ENCODE measurements around the gene WIPF2. TPM values are rescaled to one million over a fixed set of nuclear protein-coding genes. Genes with fewer than 3 reads are reported as not detected.

Gene WIPF2
- total RNA-seq, 1 experiment from 2014 or later = 37.2 TPM

GRCh38 chr17:40180694-40181093 lies 38.4 kb upstream of the WIPF2 start:
- no TSS peak for BruUV-seq (replicated peaks)
- H2AFZ ChIP-seq = no peak overlapping the region
- peak overlapping the region; percentile 11; the same call in 1 of the 2 replicates for H3K4me3 ChIP-seq
- ChIA-PET POLR2A (ENCODE audit: unreplicated experiment) (no interaction called here), CTCF (no interaction called here)
- H4K20me1 ChIP-seq (ENCODE audit: insufficient read depth) = no peaks in the 10 kb centered on the region
- intact Hi-C loops (cut with micrococcal nuclease; ENCODE audit: unreplicated experiment) = no loop called here
- TF ChIP-seq CTCF (conservative IDR thresholded peaks at IDR 0.05) (no peak), EZH2 (IDR thresholded peaks at IDR 0.05; ENCODE audit: low read depth) (no peak)
- peak overlapping the region; percentile 71 for H3K27ac ChIP-seq
- 0 out of 2 replicates have a peak, but pooled peaks cover 4% of the 10 kb centered on the region for H3K79me2 ChIP-seq (ENCODE audit: low read depth)
- H3K4me2 ChIP-seq = peak overlapping the region; percentile 60
- no peaks in the 10 kb centered on the region for H3K36me3 ChIP-seq (ENCODE audit: low read depth)
- peaks cover 48% of the 10 kb centered on the region for H3F3A ChIP-seq (ENCODE audit: insufficient read depth, low read depth)
- H3K9me2 ChIP-seq (ENCODE audit: insufficient read depth) = no peaks in the 10 kb centered on the region
- peak; percentile 36 to 67 for DNase-seq
- H3K4me1 ChIP-seq (replicated peaks; ENCODE audit: insufficient read depth) = peaks cover 62% of the 10 kb centered on the region
- no peaks in the 10 kb centered on the region for H3K9me3 ChIP-seq (ENCODE audit: insufficient read depth, low read depth)
- H3K27me3 ChIP-seq (ENCODE audit: insufficient read depth, low read depth) = no peaks in the 10 kb centered on the region

GRCh38 chr17:40181205-40181604 lies 37.9 kb upstream of the WIPF2 start:
- H3K9me3 ChIP-seq (ENCODE audit: insufficient read depth, low read depth) = no peaks in the 10 kb centered on the region
- peak overlapping the region; percentile 11; the same call in 1 of the 2 replicates for H3K4me3 ChIP-seq
- H3F3A ChIP-seq (ENCODE audit: insufficient read depth, low read depth) = peaks cover 43% of the 10 kb centered on the region
- no peaks in the 10 kb centered on the region for H3K9me2 ChIP-seq (ENCODE audit: insufficient read depth)
- intact Hi-C loops (cut with micrococcal nuclease; ENCODE audit: unreplicated experiment) = no loop called here
- no peaks in the 10 kb centered on the region for H3K27me3 ChIP-seq (ENCODE audit: insufficient read depth, low read depth)
- peaks cover 58% of the 10 kb centered on the region for H3K4me1 ChIP-seq (replicated peaks; ENCODE audit: insufficient read depth)
- H3K79me2 ChIP-seq (ENCODE audit: low read depth) = 0 out of 2 replicates have a peak, but pooled peaks cover 4% of the 10 kb centered on the region
- H3K27ac ChIP-seq = peak overlapping the region; percentile 71
- no peak overlapping the region for H2AFZ ChIP-seq
- H4K20me1 ChIP-seq (ENCODE audit: insufficient read depth) = no peaks in the 10 kb centered on the region
- CTCF ChIA-PET = interaction anchor here (0.5 kb wide), 1 partner anchor 136 kb away, joined by 5 read pairs; no protein-coding TSS in a partner anchor
- DNase-seq = no peak
- POLR2A ChIA-PET (ENCODE audit: unreplicated experiment) = no interaction called here
- H3K36me3 ChIP-seq (ENCODE audit: low read depth) = no peaks in the 10 kb centered on the region
- TF ChIP-seq EZH2 (IDR thresholded peaks at IDR 0.05; ENCODE audit: low read depth) (no peak), CTCF (conservative IDR thresholded peaks at IDR 0.05) (no peak)
- H3K4me2 ChIP-seq = peak overlapping the region; percentile 60
- BruUV-seq (replicated peaks) = no TSS peak

- Histone ChIP-seq H3K4me1 (replicated peaks; ENCODE audit: insufficient read depth) (peaks cover 47% of the 10 kb centered on the region), H3K4me2 (no peak overlapping the region), H2AFZ (no peak overlapping the region), H3F3A (ENCODE audit: insufficient read depth, low read depth) (peaks cover 34% of the 10 kb centered on the region), H3K27ac (no peak overlapping the region), H3K9me3 (ENCODE audit: insufficient read depth, low read depth) (no peaks in the 10 kb centered on the region), H3K79me2 (ENCODE audit: low read depth) (0 out of 2 replicates have a peak, but pooled peaks cover 4% of the 10 kb centered on the region), H4K20me1 (ENCODE audit: insufficient read depth) (no peaks in the 10 kb centered on the region), H3K36me3 (ENCODE audit: low read depth) (no peaks in the 10 kb centered on the region), H3K9me2 (ENCODE audit: insufficient read depth) (no peaks in the 10 kb centered on the region), H3K4me3 (no peak overlapping the region), H3K27me3 (ENCODE audit: insufficient read depth, low read depth) (no peaks in the 10 kb centered on the region)
- no peak for DNase-seq
- BruUV-seq (replicated peaks) = no TSS peak
- POLR2A ChIA-PET (ENCODE audit: unreplicated experiment) = no interaction called here
- CTCF ChIA-PET = no interaction called here
- intact Hi-C loops (cut with micrococcal nuclease; ENCODE audit: unreplicated experiment) = no loop called here
- TF ChIP-seq CTCF (conservative IDR thresholded peaks at IDR 0.05) = no peak
- no peak for TF ChIP-seq EZH2 (IDR thresholded peaks at IDR 0.05; ENCODE audit: low read depth)
Observed at GRCh38 chr17:40182606-40183005, 36.5 kb upstream of the WIPF2 start.

All from PC-9 (cell line).